GM12865 (cell line): ENCODE data around the gene BEGAIN.

Experiments
- DNase-seq: peaks from one replicate; pipeline ENCODE4 v3.0.0; 2010; ENCODE audit warnings: low read depth
- H3K4me3 ChIP-seq: 2 replicates; pipeline ENCODE4 v1.5.1; 2011; ENCODE audit warnings: mild to moderate bottlenecking, low read depth, low read length, control low read depth
- CTCF ChIP-seq: IDR thresholded peaks from 2 replicates; pipeline ENCODE4 v1.5.1; 2011; ENCODE audit warnings: low read length, control low read depth, low read depth, inconsistent platforms; ENCODE audit not compliant: insufficient read depth; ENCODE audit errors: missing control alignments

BEGAIN gene

GRCh38 chr14:100503251-100503650, 84.0 kb downstream of the BEGAIN start:
- TF ChIP-seq CTCF = no peak
- no peak for DNase-seq
- H3K4me3 ChIP-seq = no peak overlapping the region

- no peak for TF ChIP-seq CTCF
- DNase-seq = no peak
- no peak overlapping the region for H3K4me3 ChIP-seq
Measured at GRCh38 chr14:100502622-100503220, 84.5 kb downstream of the BEGAIN start.

GRCh38 chr14:100500128-100500527, 87.1 kb downstream of the BEGAIN start:
- H3K4me3 ChIP-seq = no peak overlapping the region
- no peak for TF ChIP-seq CTCF
- no peak for DNase-seq

- DNase-seq = no peak
- H3K4me3 ChIP-seq = no peak overlapping the region
- TF ChIP-seq CTCF = no peak
Measured at GRCh38 chr14:100498068-100498467, 89.1 kb downstream of the BEGAIN start.

GRCh38 chr14:100495917-100496316, 91.3 kb downstream of the BEGAIN start:
- DNase-seq = no peak
- no peak for TF ChIP-seq CTCF
- no peak overlapping the region for H3K4me3 ChIP-seq

GRCh38 chr14:100494645-100495044, 92.6 kb downstream of the BEGAIN start:
- no peak for TF ChIP-seq CTCF
- no peak overlapping the region for H3K4me3 ChIP-seq
- DNase-seq = no peak

GRCh38 chr14:100490252-100490651, 97.0 kb downstream of the BEGAIN start:
- H3K4me3 ChIP-seq = no peak overlapping the region
- DNase-seq = no peak
- no peak for TF ChIP-seq CTCF
